Suprapubic skin (tissue), 4 donors: ENCODE data around the gene KRT4.

Source experiments
- CTCF ChIP-seq, 2 donors: fragments of 200-600 bp in 1 of 2; fragments of 450-650 bp in 1 of 2; sonication (generic) in 1 of 2; IDR thresholded peaks; one replicate each; pipeline ENCODE4 v1.5.1; 2016 to 2019; ENCODE audit warnings: antibody characterized with exemption in 2 of 2, mild to moderate bottlenecking in 1 of 2, moderate library complexity in 1 of 2
- EP300 ChIP-seq: sonication (generic); formaldehyde crosslinking; IDR thresholded peaks from one replicate; pipeline ENCODE4 v1.6.1; 2017; ENCODE audit warnings: antibody characterized with exemption
- POLR2AphosphoS5 ChIP-seq, 3 donors: sonication (generic); formaldehyde crosslinking; IDR thresholded peaks; one replicate each; pipeline ENCODE4 v1.6.1; 2017; ENCODE audit warnings: antibody characterized with exemption in 3 of 3

- TF ChIP-seq POLR2AphosphoS5 (IDR thresholded peaks at IDR 0.05) (no peak), CTCF (IDR thresholded peaks at IDR 0.05) (no peak), EP300 (no peak)
These were observed 37.9 kb upstream of the KRT4 start for GRCh38 chr12:52851787-52852186.
